Stimulated activated naive CD4-positive, alpha-beta T cell (primary cell): ENCODE measurements around the gene SPATA3.
"Not testable (repeated sequence)": the region's sequence is repeated elsewhere in the genome, so short reads cannot be mapped to it uniquely, and the experiment has no call there.

Source experiments
- DNase-seq, 6 experiments: peaks; one replicate each; lab custom pipeline; 2025; lab: John Stamatoyannopoulos, UW

SPATA3 gene

GRCh38 chr2:230998882-230999281 is 3.0 kb downstream of the SPATA3 start:
- no peak for DNase-seq

- no peak for DNase-seq
These were observed 3.6 kb downstream of the SPATA3 start for GRCh38 chr2:230999477-230999876.

GRCh38 chr2:231000211-231000904 is 4.4 kb downstream of the SPATA3 start:
- no peak for DNase-seq

- DNase-seq: no peak
These were observed 5.1 kb downstream of the SPATA3 start for GRCh38 chr2:231001036-231001435.

- DNase-seq: no peak
These were observed 6.0 kb downstream of the SPATA3 start for GRCh38 chr2:231001921-231002320.

GRCh38 chr2:231002641-231003040 is 6.7 kb downstream of the SPATA3 start:
- DNase-seq: no peak

GRCh38 chr2:231003186-231003585 is 7.3 kb downstream of the SPATA3 start:
- no peak for DNase-seq

GRCh38 chr2:231004930-231005329 is 9.0 kb downstream of the SPATA3 start:
- DNase-seq: not testable (repeated sequence)

- DNase-seq: no peak
These were observed 11.6 kb downstream of the SPATA3 start for GRCh38 chr2:231007286-231008098.

- no peak for DNase-seq
These were observed 12.2 kb downstream of the SPATA3 start for GRCh38 chr2:231008131-231008530.

- no peak for DNase-seq
These were observed 13.5 kb downstream of the SPATA3 start for GRCh38 chr2:231009236-231009919.

GRCh38 chr2:231010201-231010730 is 14.3 kb downstream of the SPATA3 start:
- no peak for DNase-seq

- no peak for DNase-seq
These were observed 15.6 kb downstream of the SPATA3 start for GRCh38 chr2:231011526-231011925.

- no peak for DNase-seq
These were observed 16.5 kb downstream of the SPATA3 start for GRCh38 chr2:231012463-231012862.

GRCh38 chr2:231013820-231014219 is 17.9 kb downstream of the SPATA3 start:
- no peak for DNase-seq

- no peak for DNase-seq
These were observed 19.6 kb downstream of the SPATA3 start for GRCh38 chr2:231015478-231015877.

GRCh38 chr2:231015926-231016325 is 20.0 kb downstream of the SPATA3 start:
- no peak for DNase-seq

GRCh38 chr2:231016566-231017230 is 20.8 kb downstream of the SPATA3 start:
- no peak for DNase-seq

- DNase-seq: no peak
These were observed 21.3 kb downstream of the SPATA3 start for GRCh38 chr2:231017231-231017598.

GRCh38 chr2:231018184-231018583 is 22.3 kb downstream of the SPATA3 start:
- no peak for DNase-seq

- not testable (repeated sequence) for DNase-seq
These were observed 29.1 kb downstream of the SPATA3 start for GRCh38 chr2:231025059-231025458.

GRCh38 chr2:231028889-231029288 is 33.0 kb downstream of the SPATA3 start:
- no peak for DNase-seq
